Fibroblast of lung (primary cell): Measurements from ENCODE around the gene MCTP1. TPM values are rescaled to one million over a fixed set of nuclear protein-coding genes. Genes with fewer than 3 reads are reported as not detected.

Source experiments
- DNase-seq, 2 donors: peaks; one replicate each; pipeline versions ENCODE4 v3.0.0 to v3.0.0-alpha.2; 2010; ENCODE audit warnings: low read depth in 2 of 2
- H2AFZ ChIP-seq: 2 replicates; pipeline ENCODE4 v1.5.1; 2012; ENCODE audit warnings: low read length, control low read depth, inconsistent platforms
- H3K27ac ChIP-seq: 2 replicates; pipeline ENCODE4 v1.5.1; 2011; ENCODE audit warnings: low read length, control low read depth; ENCODE audit not compliant: insufficient read depth
- H3K27me3 ChIP-seq: 2 replicates; pipeline ENCODE4 v1.5.1; 2011; ENCODE audit warnings: mild to moderate bottlenecking, low read length; ENCODE audit not compliant: control insufficient read depth, insufficient read depth
- H3K36me3 ChIP-seq: 2 replicates; pipeline ENCODE4 v1.5.1; 2011; ENCODE audit warnings: low read length; ENCODE audit not compliant: control insufficient read depth, insufficient read depth
- H3K4me1 ChIP-seq: 2 replicates; pipeline ENCODE4 v1.5.1; 2011; ENCODE audit warnings: low read length; ENCODE audit not compliant: control insufficient read depth, insufficient read depth; ENCODE audit errors: extremely low read depth
- H3K4me2 ChIP-seq: 2 replicates; pipeline ENCODE4 v1.5.1; 2011; ENCODE audit warnings: low read length, control low read depth; ENCODE audit not compliant: insufficient read depth; ENCODE audit errors: extremely low read depth
- H3K4me3 ChIP-seq, 4 experiments: fragments of 200-600 bp in 1 of 4; sonication (generic) in 1 of 4; replicated peaks in 1 of 4; 2 replicates each; pipeline ENCODE4 v1.5.1; 2011 to 2016; ENCODE audit warnings: low read length in 4 of 4, low read depth in 3 of 4, mild to moderate bottlenecking in 3 of 4, control low read depth in 2 of 4, inconsistent platforms in 1 of 4, mixed read lengths in 1 of 4; ENCODE audit not compliant: insufficient read depth in 1 of 4; ENCODE audit errors: control extremely low read depth in 1 of 4
- H3K79me2 ChIP-seq: 2 replicates; pipeline ENCODE4 v1.5.1; 2012; ENCODE audit warnings: mild to moderate bottlenecking, low read length, inconsistent platforms; ENCODE audit not compliant: control insufficient read depth, insufficient read depth
- H3K9ac ChIP-seq: 2 replicates; pipeline ENCODE4 v1.5.1; 2011; ENCODE audit warnings: mild to moderate bottlenecking, low read length, control low read depth; ENCODE audit not compliant: insufficient read depth
- H3K9me3 ChIP-seq: 2 replicates; pipeline ENCODE4 v1.5.1; 2012; ENCODE audit warnings: low read depth, low read length; ENCODE audit not compliant: control insufficient read depth, insufficient read depth
- H4K20me1 ChIP-seq: 2 replicates; pipeline ENCODE4 v1.5.1; 2011; ENCODE audit warnings: low read length; ENCODE audit not compliant: control insufficient read depth, insufficient read depth; ENCODE audit errors: extremely low read depth
- CTCF ChIP-seq, 2 donors: IDR thresholded peaks in 1 of 2; conservative IDR thresholded peaks in 1 of 2; 1 replicate in 1 of 2; 2 replicates in 1 of 2; pipeline ENCODE4 v1.5.1; 2011 to 2012; ENCODE audit warnings: low read length in 2 of 2, control low read depth in 1 of 2, inconsistent platforms in 1 of 2, low read depth in 1 of 2, mild to moderate bottlenecking in 1 of 2
- EZH2 ChIP-seq: IDR thresholded peaks from 2 replicates; pipeline ENCODE4 v1.5.1; 2012; ENCODE audit warnings: low read length, control low read depth, mild to moderate bottlenecking; ENCODE audit errors: missing control alignments
- polyA plus RNA-seq, 2 donors: library from polyadenylated mRNA; depleted of rRNA in 1 of 2; stranded (reverse) in 1 of 2; unstranded in 1 of 2; fragments of >200 nt; gene quantifications; 2 replicates each; pipeline ENCODE4 v1.2.1, GENCODE V29; 2011 to 2012; ENCODE audit warnings: missing spikeins in 1 of 2
- total RNA-seq: library from RNA; depleted of rRNA; stranded (reverse); fragments of >200 nt; gene quantifications from 2 replicates; pipeline ENCODE4 v1.2.1, GENCODE V29; 2014

Gene MCTP1
- total and polyA plus RNA-seq, 2 donors (not counting 1 experiment from before 2014, with no cell fraction given) = 0.78 to 7.9 TPM

- Histone ChIP-seq H3K4me1 (no peaks in the 10 kb centered on the region), H3K4me2 (no peak overlapping the region), H3K9ac (no peak overlapping the region), H3K4me3 (no peak overlapping the region), H2AFZ (no peak overlapping the region), H3K27me3 (no peaks in the 10 kb centered on the region), H4K20me1 (no peaks in the 10 kb centered on the region), H3K36me3 (no peaks in the 10 kb centered on the region), H3K9me3 (no peaks in the 10 kb centered on the region), H3K79me2 (no peaks in the 10 kb centered on the region), H3K27ac (no peak overlapping the region)
- TF ChIP-seq EZH2 = no peak
- TF ChIP-seq CTCF (conservative IDR thresholded peaks at IDR 0.05 in 1 of 2, IDR thresholded peaks at IDR 0.05 in 1 of 2; ENCODE audit: low read depth in 1 of 2, low read length in 2 of 2) = no peak
- no peak for DNase-seq
Measured at GRCh38 chr5:95163079-95163478, 121.8 kb downstream of the MCTP1 start.

- H3K27ac ChIP-seq = no peak overlapping the region
- no peak overlapping the region for H3K4me2 ChIP-seq
- H3K27me3 ChIP-seq = no peaks in the 10 kb centered on the region
- no peaks in the 10 kb centered on the region for H3K4me1 ChIP-seq
- H3K9me3 ChIP-seq = no peaks in the 10 kb centered on the region
- H4K20me1 ChIP-seq = no peaks in the 10 kb centered on the region
- H3K9ac ChIP-seq = no peak overlapping the region
- no peak for TF ChIP-seq CTCF (conservative IDR thresholded peaks at IDR 0.05 in 1 of 2, IDR thresholded peaks at IDR 0.05 in 1 of 2; ENCODE audit: low read depth in 1 of 2, low read length in 2 of 2)
- no peak for DNase-seq
- no peaks in the 10 kb centered on the region for H3K79me2 ChIP-seq
- H2AFZ ChIP-seq = no peak overlapping the region
- H3K4me3 ChIP-seq = no peak overlapping the region
- H3K36me3 ChIP-seq = no peaks in the 10 kb centered on the region
Measured at GRCh38 chr5:95162231-95162992, 122.5 kb downstream of the MCTP1 start.

- DNase-seq = no peak
- Histone ChIP-seq H4K20me1 (no peaks in the 10 kb centered on the region), H3K9me3 (no peaks in the 10 kb centered on the region), H3K36me3 (no peaks in the 10 kb centered on the region), H3K27me3 (no peaks in the 10 kb centered on the region), H2AFZ (no peak overlapping the region), H3K9ac (no peak overlapping the region), H3K4me1 (no peaks in the 10 kb centered on the region), H3K4me2 (no peak overlapping the region), H3K79me2 (no peaks in the 10 kb centered on the region), H3K27ac (no peak overlapping the region), H3K4me3 (no peak overlapping the region)
- TF ChIP-seq EZH2 = no peak
- TF ChIP-seq CTCF (conservative IDR thresholded peaks at IDR 0.05 in 1 of 2, IDR thresholded peaks at IDR 0.05 in 1 of 2; ENCODE audit: low read depth in 1 of 2, low read length in 2 of 2) = no peak
Measured at GRCh38 chr5:95159603-95160002, 125.3 kb downstream of the MCTP1 start.
